ENCODE data around the gene BAHD1.

GRCh38 chr15:40435710-40436089, 5.1 kb upstream of the BAHD1 start:
- TF ChIP-seq, protein P1, sequence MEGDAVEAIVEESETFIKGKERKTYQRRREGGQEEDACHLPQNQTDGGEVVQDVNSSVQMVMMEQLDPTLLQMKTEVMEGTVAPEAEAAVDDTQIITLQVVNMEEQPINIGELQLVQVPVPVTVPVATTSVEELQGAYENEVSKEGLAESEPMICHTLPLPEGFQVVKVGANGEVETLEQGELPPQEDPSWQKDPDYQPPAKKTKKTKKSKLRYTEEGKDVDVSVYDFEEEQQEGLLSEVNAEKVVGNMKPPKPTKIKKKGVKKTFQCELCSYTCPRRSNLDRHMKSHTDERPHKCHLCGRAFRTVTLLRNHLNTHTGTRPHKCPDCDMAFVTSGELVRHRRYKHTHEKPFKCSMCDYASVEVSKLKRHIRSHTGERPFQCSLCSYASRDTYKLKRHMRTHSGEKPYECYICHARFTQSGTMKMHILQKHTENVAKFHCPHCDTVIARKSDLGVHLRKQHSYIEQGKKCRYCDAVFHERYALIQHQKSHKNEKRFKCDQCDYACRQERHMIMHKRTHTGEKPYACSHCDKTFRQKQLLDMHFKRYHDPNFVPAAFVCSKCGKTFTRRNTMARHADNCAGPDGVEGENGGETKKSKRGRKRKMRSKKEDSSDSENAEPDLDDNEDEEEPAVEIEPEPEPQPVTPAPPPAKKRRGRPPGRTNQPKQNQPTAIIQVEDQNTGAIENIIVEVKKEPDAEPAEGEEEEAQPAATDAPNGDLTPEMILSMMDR (IDR thresholded peaks at IDR 0.05): no peak
- TF ChIP-seq POLR2A (IDR thresholded peaks at IDR 0.05): no peak

Data from adrenal gland (tissue), 5 donors.